ENCODE measurements around the gene FAM219A. TPM values are rescaled to one million over a fixed set of nuclear protein-coding genes. Genes with fewer than 3 reads are reported as not detected.

FAM219A gene
- total and polyA plus RNA-seq, 7 donors = 3.0 to 10.2 (median 7.9) TPM

- peak overlapping the region in 3 of 4 donors; percentile 59 to 96 (median 76) for H3K4me3 ChIP-seq
- peaks cover 0 to 43% (median 25%) of the 10 kb centered on the region in 4 donors for H3K4me1 ChIP-seq
- H3K36me3 ChIP-seq = no peaks in the 10 kb centered on the region
- intact Hi-C loops (cut with DNase I) = loop anchor here (1.0 to 5.0 kb wide), 6 partner anchors 43 to 153 kb away; partner anchors contain the start of genes ENHO, MYORG and RPP25L
- TF ChIP-seq POLR2A (IDR thresholded peaks at IDR 0.05) = no peak
- TF ChIP-seq CTCF (IDR thresholded peaks at IDR 0.05) = no peak
- no peak for TF ChIP-seq EP300 (IDR thresholded peaks at IDR 0.05)
- no peak for TF ChIP-seq POLR2AphosphoS5 (IDR thresholded peaks at IDR 0.05)
- H3K27ac ChIP-seq = no peak overlapping the region
- WGBS, 2 donors = 11 to 23% methylated on average over 11 of the region's 11 CpGs
- DNase-seq = peak; percentile 67
- H3K9me3 ChIP-seq = no peaks in the 10 kb centered on the region
- no peaks in the 10 kb centered on the region for H3K27me3 ChIP-seq
Observed at GRCh38 chr9:34458959-34459340, 580 bp upstream of the FAM219A start.

GRCh38 chr9:34457266-34458012 is 931 bp downstream of the FAM219A start:
- TF ChIP-seq EP300 (IDR thresholded peaks at IDR 0.05) (no peak), POLR2AphosphoS5 (IDR thresholded peaks at IDR 0.05) (peak; percentile 65 to 89 (median 82)), CTCF (IDR thresholded peaks at IDR 0.05) (no peak)

GRCh38 chr9:34456746-34457145 is 1.6 kb downstream of the FAM219A start:
- intact Hi-C loops (cut with DNase I) = loop anchor here (5.0 kb wide), 4 partner anchors 46 to 136 kb away; partner anchors contain the start of gene MYORG
- H3K36me3 ChIP-seq = no peaks in the 10 kb centered on the region
- TF ChIP-seq POLR2AphosphoS5 (IDR thresholded peaks at IDR 0.05) = no peak
- TF ChIP-seq CTCF (IDR thresholded peaks at IDR 0.05) = no peak
- TF ChIP-seq EP300 (IDR thresholded peaks at IDR 0.05) = no peak
- no peak for TF ChIP-seq POLR2A (IDR thresholded peaks at IDR 0.05)
- no peaks in the 10 kb centered on the region for H3K9me3 ChIP-seq
- DNase-seq = no peak
- H3K4me1 ChIP-seq = peaks cover 0 to 32% (median 22%) of the 10 kb centered on the region in 4 donors
- peak overlapping the region; percentile 82 to 88 (median 84) for H3K27ac ChIP-seq
- peak overlapping the region in 3 of 4 donors; percentile 59 to 96 (median 76) for H3K4me3 ChIP-seq
- 80 to 84% methylated on average over 4 of the region's 4 CpGs for WGBS, 2 donors
- no peaks in the 10 kb centered on the region for H3K27me3 ChIP-seq

More at GRCh38 chr9:34457266-34458012, 931 bp downstream of the FAM219A start:
- intact Hi-C loops (cut with DNase I) = loop anchor here (1.0 to 5.0 kb wide), 6 partner anchors 45 to 155 kb away; partner anchors contain the start of genes ENHO, MYORG and RPP25L
- Histone ChIP-seq H3K36me3 (no peaks in the 10 kb centered on the region), H3K9me3 (no peaks in the 10 kb centered on the region), H3K4me3 (peak overlapping the region; percentile 59 to 96 (median 70)), H3K27me3 (no peaks in the 10 kb centered on the region), H3K4me1 (peaks cover 0 to 32% (median 22%) of the 10 kb centered on the region in 4 donors), H3K27ac (peak overlapping the region; percentile 82 to 88 (median 84))
- DNase-seq = peak; percentile 90
- WGBS, 2 donors = 16 to 24% methylated on average over 48 of the region's 48 CpGs

DNA sequence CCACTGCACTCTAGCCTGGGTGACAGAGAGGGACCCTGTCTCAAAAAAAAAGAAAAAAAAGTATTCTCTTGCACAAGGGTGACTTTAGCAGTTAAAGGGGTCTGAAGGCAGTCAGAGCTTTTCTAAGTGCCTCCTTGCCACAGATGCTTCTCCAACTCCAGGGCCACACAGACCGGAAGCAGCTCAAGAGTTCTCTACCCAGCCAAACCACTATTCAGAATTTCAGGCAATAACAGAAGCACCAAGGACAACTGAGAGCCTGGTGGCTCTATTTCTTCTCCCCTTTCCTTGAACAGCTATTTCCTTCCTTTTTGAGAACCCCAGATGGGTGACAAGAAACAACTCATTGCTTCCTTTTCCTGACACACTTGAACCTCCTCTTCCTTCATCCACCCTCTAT is 2.2 kb downstream of the FAM219A start:
- no peak overlapping the region for H3K27ac ChIP-seq
- no peaks in the 10 kb centered on the region for H3K27me3 ChIP-seq
- intact Hi-C loops (cut with DNase I) = loop anchor here (5.0 kb wide), 4 partner anchors 46 to 136 kb away; partner anchors contain the start of gene MYORG
- no peaks in the 10 kb centered on the region for H3K9me3 ChIP-seq
- H3K4me1 ChIP-seq = peaks cover 0 to 34% (median 23%) of the 10 kb centered on the region in 4 donors
- no peak for TF ChIP-seq CTCF (IDR thresholded peaks at IDR 0.05)
- TF ChIP-seq POLR2A (IDR thresholded peaks at IDR 0.05) = no peak
- no peak for TF ChIP-seq POLR2AphosphoS5 (IDR thresholded peaks at IDR 0.05)
- TF ChIP-seq EP300 (IDR thresholded peaks at IDR 0.05) = no peak
- H3K36me3 ChIP-seq = no peaks in the 10 kb centered on the region
- no peak for DNase-seq
- no peak overlapping the region for H3K4me3 ChIP-seq
- 63 to 98% methylated on average over 1 of the region's 1 CpG for WGBS, 2 donors
